ENCODE measurements around the gene PTPRN2.

DNA sequence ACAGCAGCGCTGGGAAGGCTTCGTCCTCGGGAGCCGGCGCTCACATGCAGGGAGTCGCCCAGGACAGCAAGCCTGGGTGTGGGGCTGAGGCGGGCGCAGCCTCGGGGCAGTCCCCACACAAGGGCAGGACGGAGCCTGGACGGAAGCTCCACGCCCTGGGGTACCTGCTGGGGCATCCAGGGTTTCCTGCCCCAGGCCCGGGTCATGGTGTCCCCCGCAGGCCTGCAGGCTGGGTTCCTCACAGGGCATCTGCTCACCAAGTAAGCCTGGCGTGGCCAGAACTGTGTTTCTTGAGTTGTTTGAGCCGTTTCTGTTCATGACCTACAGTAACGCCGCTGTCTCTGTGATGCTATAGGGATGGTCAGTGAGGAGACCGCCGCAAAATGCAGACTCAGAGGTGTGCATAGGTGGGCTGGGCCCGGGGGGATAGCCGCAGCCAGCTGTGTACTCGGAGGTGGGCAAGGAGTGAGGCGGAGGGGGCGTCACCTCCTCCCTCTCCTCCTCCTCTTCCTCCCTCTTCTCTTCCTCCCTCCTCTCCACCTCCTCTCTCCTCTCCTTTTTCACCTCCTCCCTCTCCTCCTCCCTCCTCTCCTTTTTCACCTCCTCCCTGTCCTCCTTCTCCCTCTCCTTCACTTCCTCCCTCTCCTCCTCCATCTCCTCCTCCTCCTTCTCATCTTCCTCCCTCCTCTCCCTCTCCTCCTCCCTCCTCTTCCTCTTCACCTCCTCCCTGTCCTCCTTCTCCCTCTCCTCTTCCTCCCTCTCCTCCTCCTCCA lies 811.9 kb downstream of the PTPRN2 start:
- TF ChIP-seq OTX1 (CRISPR knock-in tag; IDR thresholded peaks at IDR 0.05): no peak
- TF ChIP-seq ZNF124 (CRISPR knock-in tag; IDR thresholded peaks at IDR 0.05): no peak
- TF ChIP-seq ZFP30 (CRISPR knock-in tag; IDR thresholded peaks at IDR 0.05; ENCODE audit: borderline replicate concordance): no peak
- no peak for TF ChIP-seq FOXJ2 (tag; IDR thresholded peaks at IDR 0.05)
- TF ChIP-seq, protein P1, sequence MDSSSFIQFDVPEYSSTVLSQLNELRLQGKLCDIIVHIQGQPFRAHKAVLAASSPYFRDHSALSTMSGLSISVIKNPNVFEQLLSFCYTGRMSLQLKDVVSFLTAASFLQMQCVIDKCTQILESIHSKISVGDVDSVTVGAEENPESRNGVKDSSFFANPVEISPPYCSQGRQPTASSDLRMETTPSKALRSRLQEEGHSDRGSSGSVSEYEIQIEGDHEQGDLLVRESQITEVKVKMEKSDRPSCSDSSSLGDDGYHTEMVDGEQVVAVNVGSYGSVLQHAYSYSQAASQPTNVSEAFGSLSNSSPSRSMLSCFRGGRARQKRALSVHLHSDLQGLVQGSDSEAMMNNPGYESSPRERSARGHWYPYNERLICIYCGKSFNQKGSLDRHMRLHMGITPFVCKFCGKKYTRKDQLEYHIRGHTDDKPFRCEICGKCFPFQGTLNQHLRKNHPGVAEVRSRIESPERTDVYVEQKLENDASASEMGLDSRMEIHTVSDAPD (CRISPR knock-in tag; IDR thresholded peaks at IDR 0.05): no peak
- TF ChIP-seq NELFE (IDR thresholded peaks at IDR 0.05; ENCODE audit: insufficient read depth, insufficient read length): no peak
- TF ChIP-seq MYC (IDR thresholded peaks at IDR 0.05; ENCODE audit: low read depth, low read length): no peak
- TF ChIP-seq MYC (CRISPR knock-in tag; IDR thresholded peaks at IDR 0.05; ENCODE audit: borderline replicate concordance, low read depth): no peak
- TF ChIP-seq, protein P2, sequence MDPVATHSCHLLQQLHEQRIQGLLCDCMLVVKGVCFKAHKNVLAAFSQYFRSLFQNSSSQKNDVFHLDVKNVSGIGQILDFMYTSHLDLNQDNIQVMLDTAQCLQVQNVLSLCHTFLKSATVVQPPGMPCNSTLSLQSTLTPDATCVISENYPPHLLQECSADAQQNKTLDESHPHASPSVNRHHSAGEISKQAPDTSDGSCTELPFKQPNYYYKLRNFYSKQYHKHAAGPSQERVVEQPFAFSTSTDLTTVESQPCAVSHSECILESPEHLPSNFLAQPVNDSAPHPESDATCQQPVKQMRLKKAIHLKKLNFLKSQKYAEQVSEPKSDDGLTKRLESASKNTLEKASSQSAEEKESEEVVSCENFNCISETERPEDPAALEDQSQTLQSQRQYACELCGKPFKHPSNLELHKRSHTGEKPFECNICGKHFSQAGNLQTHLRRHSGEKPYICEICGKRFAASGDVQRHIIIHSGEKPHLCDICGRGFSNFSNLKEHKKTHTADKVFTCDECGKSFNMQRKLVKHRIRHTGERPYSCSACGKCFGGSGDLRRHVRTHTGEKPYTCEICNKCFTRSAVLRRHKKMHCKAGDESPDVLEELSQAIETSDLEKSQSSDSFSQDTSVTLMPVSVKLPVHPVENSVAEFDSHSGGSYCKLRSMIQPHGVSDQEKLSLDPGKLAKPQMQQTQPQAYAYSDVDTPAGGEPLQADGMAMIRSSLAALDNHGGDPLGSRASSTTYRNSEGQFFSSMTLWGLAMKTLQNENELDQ (CRISPR knock-in tag; IDR thresholded peaks at IDR 0.05; ENCODE audit: borderline replicate concordance): no peak
- TF ChIP-seq, protein P3, sequence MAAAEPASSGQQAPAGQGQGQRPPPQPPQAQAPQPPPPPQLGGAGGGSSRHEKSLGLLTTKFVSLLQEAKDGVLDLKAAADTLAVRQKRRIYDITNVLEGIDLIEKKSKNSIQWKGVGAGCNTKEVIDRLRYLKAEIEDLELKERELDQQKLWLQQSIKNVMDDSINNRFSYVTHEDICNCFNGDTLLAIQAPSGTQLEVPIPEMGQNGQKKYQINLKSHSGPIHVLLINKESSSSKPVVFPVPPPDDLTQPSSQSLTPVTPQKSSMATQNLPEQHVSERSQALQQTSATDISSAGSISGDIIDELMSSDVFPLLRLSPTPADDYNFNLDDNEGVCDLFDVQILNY (CRISPR knock-in tag; IDR thresholded peaks at IDR 0.05): no peak
- no peak for TF ChIP-seq KAT8 (IDR thresholded peaks at IDR 0.05; ENCODE audit: low read depth)
- TF ChIP-seq MAFK (IDR thresholded peaks at IDR 0.05; ENCODE audit: low read length): no peak
- no peak for TF ChIP-seq EZH2 (IDR thresholded peaks at IDR 0.05; ENCODE audit: borderline replicate concordance, low read depth, low read length)
